ENCODE measurements around the gene ARID1A.

DNA sequence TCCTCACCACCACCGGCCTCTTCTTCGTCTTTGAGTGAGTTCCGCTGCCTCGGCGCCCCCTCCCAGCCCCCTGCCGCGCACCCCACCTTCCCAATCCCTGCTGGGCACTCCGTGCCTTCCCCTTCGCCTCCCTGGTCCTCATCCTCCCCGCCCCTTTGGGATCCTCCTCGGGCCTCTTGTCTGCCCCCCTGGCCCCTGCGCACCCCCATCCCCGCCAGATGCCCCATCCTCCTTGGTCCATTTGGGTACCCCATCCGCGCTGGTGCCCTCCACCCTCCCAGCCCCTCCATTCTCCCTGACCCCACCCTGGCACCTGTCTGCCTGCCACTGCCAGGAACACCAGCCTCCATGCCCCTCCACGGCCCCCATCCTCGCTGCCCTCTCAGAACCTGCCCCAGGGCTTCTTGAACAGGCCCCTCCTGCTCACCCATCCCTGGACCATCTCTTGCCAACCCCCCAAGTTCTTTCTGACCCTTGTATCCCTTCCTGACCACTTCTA lies 131.3 kb downstream of the ARID1A start:
- TF ChIP-seq, protein P1, sequence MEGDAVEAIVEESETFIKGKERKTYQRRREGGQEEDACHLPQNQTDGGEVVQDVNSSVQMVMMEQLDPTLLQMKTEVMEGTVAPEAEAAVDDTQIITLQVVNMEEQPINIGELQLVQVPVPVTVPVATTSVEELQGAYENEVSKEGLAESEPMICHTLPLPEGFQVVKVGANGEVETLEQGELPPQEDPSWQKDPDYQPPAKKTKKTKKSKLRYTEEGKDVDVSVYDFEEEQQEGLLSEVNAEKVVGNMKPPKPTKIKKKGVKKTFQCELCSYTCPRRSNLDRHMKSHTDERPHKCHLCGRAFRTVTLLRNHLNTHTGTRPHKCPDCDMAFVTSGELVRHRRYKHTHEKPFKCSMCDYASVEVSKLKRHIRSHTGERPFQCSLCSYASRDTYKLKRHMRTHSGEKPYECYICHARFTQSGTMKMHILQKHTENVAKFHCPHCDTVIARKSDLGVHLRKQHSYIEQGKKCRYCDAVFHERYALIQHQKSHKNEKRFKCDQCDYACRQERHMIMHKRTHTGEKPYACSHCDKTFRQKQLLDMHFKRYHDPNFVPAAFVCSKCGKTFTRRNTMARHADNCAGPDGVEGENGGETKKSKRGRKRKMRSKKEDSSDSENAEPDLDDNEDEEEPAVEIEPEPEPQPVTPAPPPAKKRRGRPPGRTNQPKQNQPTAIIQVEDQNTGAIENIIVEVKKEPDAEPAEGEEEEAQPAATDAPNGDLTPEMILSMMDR (conservative IDR thresholded peaks at IDR 0.05 in 1 of 2, IDR thresholded peaks at IDR 0.05 in 1 of 2; ENCODE audit: extremely low read depth in 1 of 2, insufficient read depth in 1 of 2, low read depth in 1 of 2, low read length in 2 of 2), result no peak
- TF ChIP-seq EZH2 (IDR thresholded peaks at IDR 0.05; ENCODE audit: borderline replicate concordance, low read length), result no peak
